HT1080 (cell line): ENCODE data around the gene ULK4. TPM values are rescaled to one million over a fixed set of nuclear protein-coding genes. Genes with fewer than 3 reads are reported as not detected.
"Not testable (repeated sequence)": the region's sequence is repeated elsewhere in the genome, so short reads cannot be mapped to it uniquely, and the experiment has no call there.

Source experiments
- DNase-seq: peaks from one replicate; pipeline ENCODE4 v3.0.0-alpha.2; 2015; ENCODE audit warnings: low read depth
- total RNA-seq: library from RNA; depleted of rRNA; stranded (reverse); fragments of >200 nt; shearing (Covaris generic); gene quantifications from 2 replicates; pipeline ENCODE4 v1.2.3, GENCODE V29; 2014

ULK4 gene
- total RNA-seq, 1 experiment from 2014 or later = 4.8 TPM

DNA sequence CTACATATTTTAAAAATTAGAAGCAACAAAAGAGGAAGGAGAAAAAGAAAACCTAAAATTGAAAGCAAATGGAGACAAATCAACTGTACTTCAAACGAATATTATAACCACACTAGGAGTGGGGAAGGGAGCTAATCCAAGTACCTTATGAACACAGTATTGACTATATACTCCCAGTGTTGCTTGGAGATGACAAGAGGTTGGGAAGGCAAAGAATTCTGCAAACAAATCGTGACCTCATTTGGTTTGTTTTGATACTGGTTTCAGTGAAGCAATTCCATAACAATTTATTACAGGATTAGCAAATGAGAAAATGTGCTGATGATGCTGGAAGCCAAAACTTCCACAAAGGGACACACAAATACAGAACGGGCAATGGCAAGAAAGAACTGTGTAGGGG is 268.1 kb downstream of the ULK4 start:
- no peak for DNase-seq

DNA sequence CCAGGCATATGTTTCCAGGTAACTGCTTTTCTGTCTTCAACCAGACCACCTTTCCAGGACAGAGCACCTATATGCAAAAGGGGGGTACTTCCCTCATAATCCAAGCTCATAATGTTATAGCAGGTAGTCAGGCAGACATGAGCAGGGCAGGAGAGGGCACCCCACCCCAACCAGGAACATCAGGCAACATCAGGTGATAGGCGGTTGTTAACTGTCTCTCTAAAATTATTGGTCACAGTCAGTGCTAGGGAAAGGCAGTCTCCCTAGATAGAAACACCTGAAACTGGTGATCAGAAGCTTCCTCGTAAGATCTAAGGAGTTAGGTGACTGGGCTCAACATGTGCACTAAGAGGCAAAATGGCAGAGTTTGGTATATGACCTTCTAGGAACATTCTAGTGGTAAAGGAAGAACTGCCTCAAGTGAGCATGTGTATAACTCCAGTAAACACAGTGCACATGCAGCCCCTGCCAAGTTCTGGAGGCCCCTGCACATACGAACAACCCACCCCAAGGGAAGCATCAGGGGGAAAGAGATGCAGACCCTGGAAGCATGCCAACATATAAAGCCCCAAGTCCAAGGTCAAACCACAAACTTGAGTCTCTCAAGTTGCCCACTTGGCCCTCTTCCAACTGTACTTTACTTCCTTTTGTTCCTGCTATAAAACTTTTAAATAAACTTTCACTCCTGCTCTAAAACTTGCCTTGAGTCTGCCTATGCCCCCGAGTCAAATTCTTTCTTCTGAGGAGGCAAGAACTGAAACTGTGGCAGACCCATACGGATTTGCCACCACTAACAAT is 270.9 kb downstream of the ULK4 start:
- DNase-seq = no peak

DNA sequence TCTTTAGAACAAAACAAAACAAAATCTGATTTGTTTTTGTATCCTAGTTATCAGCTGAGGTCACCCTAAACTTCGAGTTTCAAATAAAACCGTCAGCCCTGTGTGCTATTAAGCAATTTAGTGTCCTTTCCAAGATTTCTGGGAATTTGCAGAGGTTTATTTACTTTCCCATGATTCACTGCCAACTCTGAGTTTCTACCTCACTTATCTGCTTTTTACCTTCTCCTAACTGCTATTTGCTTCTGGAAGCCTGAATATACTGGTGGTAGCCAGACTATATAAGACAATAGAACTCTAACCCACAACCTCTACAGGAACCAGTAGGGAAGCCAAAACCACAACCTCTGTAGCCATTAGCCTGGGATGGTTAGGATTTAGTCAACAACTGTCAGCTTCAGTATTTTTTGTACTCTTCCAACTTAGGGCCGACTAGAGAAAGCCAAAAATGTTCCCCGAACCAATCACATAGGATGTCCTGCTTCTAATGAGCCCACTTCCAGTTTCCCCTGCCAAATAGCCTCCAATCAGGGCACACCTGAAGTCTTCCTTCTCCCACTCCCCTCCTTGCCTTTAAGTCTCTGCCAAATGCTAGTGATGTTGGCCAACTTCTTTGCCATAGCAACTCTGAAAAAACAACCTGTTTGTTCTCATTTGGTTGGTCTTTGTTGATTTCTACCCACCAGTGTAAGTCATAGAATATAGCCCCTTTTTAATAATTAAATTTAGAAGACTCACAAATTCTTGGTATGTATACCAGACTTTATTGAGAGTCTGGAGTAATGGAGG is 273.1 kb downstream of the ULK4 start:
- peak; percentile 17 for DNase-seq

DNA sequence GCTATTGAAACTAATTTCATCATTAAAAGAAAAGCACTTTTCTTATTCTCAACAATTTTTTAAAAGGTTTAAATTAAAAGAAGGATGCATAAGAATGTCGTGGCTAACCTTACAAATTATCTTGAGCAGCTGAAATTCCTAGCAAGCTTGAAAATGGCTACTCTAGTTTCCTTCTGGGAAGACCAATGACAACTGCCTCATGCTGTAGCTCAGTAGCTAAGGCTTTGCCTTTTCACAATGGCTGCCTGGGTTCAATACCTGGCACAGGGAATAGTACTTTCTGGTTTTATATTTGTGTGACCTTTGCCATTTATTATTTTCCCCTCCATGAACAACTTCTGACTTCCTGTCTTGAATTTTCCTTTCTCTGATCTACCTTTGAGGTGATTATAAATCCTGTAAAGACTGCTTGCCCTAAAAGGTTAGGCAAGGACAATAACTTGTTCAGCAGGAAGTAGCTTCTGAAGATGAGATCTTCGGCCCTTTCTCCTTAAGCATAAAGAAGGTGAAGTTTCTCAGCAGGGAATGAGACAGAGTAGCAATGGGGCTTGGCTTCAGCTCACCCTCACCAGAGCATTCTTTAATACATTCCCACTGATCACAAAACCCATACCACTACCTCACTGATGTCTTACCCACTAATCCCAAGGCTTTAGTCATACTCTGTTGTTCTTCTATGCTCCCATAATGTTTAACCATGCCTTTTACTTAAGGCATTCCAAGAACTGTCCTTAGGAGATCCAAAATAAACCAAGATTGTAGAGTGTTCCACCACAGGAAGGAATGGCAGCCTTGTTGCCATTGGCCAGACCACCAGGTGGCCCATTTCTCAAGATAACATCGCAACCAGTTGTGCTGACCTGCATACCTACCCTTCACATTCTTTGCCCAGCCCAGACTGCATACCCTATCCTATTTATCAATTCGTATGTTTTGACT is 276.8 kb downstream of the ULK4 start:
- no peak for DNase-seq

DNA sequence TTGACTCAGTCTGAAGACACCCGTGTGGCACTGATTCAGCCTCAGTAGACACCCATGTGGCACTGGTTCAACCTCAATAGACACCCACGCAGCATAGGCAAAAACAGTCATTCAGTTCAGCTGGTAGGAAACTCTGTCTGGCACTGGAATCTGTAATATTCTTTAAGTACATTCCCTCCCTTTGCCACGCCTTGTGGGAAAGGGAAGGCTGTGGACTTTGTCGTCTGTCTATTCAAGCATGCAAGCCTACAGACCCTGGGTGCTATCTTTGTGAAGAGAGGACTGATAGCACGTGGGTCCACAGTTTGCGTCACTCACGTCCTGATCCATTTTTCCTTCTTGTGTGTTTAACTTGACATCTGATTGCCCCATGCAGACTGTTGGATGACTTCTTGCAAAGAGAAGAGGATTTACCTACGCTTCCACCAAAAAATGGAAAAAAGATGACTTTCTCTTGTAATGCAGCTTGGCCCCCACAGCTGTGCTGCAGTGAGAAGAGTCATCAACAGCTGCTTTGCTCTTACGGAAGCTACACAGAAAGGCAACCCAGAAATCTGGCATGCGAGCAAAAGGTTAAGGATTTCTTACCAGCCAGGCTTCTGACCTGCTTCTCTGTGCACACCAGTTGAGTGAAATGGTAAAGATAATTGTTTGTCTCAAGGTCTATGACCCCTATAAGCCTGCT is 278.1 kb downstream of the ULK4 start:
- DNase-seq = no peak

DNA sequence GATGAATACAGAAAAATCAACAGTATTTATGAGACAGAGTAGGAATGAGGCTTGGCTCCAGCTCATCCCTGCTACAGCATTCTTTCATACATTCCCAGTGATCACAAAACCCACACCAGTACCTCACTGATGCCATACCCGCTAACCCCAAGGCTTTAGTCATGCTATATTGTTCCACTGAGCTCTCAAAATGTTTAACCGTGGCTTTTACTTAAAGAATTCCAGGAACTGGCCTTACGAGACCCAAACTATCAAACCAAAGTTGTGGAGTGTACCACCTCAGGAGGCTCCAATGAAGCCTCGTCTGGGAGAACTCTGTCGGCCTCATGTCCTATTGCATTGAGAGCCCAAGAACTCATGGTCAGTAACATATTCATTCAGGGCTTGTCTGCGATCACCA is 278.9 kb downstream of the ULK4 start:
- peak; percentile 40 for DNase-seq

DNA sequence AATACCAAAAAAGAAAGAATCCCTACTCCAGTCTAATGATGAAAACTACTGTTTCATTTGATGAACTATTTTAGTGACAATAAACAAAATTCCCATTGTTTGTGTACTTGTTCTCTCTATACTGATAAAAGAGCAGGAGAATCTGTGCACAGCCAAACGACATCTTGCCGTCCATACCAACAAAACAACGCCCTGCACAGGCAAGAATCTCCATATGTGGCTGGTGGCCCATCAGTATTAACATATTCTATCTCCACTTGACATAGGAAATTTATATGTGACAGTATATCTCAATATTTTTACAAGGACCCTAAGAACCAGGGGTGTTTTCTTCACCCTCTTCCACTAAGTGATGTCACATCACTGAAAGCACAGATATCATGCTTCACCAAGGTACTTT is 279.5 kb downstream of the ULK4 start:
- no peak for DNase-seq

DNA sequence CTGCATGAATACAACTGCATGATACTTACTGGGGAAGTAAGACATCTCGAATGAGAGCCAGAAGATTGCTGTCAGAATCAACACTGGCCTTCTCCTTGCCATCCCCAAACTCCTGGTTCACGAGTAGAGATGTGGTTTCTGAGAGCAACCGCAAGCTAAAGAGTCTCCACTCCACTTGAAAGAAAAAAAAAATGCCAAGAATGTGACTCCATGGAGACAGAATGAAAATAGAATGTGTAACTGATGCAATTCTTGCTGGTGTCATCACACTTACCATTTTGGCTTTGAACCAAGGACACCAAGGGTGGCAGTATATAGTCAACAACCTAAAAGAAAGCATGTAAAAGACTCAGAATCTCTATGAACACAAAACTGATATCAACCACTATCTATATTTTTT is 280.4 kb downstream of the ULK4 start:
- DNase-seq = peak; percentile 91

DNA sequence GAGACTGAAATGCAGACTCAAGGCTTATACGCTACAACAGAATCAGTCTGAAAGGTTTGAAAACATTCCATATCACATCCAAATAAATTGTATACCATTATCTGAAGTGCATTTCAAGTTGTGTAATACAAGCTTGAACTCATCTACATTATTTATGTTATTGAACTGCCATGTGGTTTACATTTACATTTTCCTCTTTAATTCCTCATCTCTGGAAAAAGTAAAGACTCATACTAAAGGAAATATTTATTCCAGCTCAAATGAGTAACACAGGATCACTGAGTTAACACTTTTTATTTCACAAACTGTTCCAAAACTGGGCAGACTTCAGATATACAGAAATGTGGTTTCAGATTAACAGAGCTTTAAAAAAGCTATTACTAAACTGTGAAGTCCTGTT is 282.5 kb downstream of the ULK4 start:
- DNase-seq = no peak

DNA sequence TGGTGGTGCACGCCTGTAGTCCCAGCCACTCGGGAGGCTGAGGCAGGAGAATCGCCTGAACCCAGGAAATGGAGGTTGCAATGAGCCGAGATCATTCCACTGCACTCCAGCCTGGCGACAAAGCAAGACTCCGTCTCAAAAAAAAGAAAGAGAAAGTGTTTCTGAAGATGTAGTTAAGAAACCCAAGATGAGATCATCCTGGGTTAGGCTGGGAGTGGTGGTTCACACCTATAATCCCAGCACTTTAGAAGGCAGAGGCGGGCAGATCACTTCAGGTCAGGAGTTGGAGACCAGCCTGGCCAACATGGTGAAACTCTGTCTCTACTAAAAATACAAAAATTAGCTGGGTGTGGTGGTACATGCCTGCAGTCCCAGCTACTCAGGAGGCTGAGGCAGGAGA is 286.8 kb downstream of the ULK4 start:
- not testable (repeated sequence) for DNase-seq

DNA sequence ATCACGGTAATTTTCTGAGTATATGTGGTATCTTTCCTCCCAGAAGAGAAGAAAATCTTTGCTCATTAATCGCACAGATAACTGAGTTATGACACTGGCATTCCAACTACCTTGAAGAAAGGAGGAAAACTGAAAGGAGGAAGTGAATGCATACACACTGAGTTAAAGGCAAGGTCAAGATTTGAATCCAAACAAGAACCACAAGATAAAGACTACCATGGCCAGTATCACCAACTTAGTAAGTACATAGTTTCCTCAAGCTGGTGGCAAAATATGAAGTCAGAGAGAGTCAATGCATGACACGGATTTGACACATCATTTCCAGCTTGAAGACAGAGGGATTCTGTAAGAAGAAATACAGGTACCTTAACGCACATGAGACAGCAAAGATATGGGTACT is 287.5 kb downstream of the ULK4 start:
- DNase-seq = no peak

DNA sequence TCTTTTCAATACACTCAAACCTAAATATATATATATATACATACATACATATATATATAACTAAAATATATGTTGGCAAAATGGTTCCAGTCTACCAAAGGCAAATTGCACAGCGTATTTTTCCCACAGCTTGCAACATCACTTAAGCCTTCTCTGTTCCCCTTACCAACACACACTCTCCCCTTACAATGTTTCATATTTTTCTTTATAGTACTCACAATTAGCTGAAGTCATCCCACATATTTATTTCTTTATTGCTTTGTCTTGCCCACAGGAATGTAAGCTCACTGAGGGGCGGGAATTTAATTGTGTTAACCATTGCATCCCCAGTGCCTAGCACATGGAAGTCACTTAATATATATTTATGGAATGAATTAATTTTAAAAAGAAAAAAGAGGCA is 288.3 kb downstream of the ULK4 start:
- DNase-seq = no peak

DNA sequence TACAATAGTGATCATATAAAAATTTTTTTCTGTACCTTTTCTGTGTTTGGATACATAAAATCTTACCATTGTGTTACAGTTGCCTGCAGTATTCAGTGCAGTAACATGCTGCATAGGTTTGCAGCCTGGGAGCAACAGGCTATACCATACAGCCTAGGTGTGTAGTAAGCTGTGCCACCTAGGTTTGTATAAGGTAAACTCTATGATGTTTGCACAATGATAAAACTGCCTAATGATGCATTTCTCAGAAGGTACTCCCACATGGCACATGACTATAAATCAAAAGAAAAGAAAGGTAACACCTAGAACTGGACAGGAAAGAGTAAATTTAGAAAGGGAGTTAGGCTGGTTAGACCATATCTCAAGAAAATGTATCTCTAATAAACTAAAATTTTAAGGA is 293.5 kb downstream of the ULK4 start:
- DNase-seq = no peak

DNA sequence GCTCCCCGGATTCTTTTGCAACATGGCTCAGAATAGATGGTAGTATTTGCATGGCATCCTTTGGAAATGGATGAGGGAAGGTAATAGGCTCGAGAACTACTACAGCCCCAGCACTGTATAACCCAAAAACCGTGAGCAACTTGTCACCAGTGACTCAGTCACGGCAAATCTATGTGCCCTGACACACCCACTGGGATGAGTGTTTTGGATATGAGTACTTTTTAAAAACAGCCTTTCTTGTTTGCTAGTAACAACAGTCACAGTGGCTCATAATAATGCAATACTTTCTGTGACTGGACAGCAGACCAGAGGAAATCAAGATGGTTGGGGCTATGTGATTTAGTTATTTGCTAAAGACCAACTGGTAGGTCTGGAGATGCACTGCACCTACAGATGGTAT is 299.6 kb downstream of the ULK4 start:
- peak; percentile 43 for DNase-seq

DNA sequence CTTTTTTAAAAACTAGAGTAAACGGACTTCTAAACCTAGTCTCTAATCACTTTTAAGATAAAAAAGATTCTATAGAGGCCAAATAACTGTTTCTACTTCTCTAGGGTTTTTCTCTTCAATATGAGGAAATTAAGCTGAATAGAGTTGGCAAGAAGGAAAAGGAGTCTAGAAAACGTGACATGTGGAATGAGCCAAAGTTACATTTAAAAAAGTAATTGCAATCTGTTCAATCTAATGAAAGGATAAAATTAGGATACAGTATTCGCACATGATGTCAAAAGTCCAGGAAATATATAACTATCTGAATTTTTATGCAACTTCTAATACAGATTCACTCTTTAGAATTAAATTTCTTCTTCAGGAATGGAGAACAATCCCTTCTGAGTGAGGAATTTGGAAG is 300.1 kb downstream of the ULK4 start:
- DNase-seq = no peak

DNA sequence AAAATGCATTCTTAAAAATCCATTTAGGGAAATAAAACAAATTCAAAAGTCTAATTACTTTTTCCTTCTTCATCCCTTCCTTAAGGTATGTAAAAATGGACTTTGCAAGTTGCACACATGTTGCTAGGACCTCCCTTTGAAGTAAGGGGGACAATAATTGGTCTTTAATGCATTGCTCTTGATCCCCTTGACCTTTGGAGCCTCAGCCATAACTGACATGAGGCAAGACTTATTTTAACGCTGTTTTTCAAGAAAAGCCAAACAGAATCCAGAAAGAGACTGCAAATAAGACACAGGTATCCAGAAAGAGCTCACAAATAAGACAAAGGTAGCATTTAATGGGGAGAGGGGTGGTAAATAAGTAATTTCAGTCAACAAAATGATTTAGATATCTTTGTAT is 301.4 kb downstream of the ULK4 start:
- no peak for DNase-seq

DNA sequence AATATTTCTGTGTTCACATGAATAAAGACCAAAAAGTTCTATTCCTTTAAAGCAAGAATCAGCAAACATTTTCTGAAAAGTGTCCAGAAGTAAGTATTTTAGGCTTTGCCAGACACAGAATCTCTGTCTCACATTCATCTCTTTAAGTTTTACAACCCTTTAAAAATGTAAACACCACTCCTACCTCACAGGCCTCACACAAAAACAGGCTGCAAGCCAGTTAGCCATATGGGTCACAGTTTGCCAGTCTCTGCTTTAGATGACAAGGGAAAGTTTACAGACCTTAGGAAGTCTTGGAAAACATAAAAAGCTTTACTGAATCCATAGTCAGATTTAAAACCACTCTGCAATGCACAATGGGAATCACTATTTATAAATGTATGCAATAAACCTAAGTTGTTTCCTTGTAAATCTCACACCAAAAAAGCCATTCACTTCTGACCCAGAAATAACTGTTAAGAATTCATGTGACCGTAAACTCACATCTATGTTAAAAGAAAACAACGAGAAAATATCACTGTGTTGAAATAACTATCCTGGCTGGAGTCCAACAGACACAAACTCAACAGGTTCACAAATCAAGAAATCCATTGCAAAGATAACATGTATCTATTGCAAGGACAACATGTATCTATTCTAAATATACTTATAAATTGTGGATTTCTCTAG is 308.2 kb downstream of the ULK4 start:
- DNase-seq = no peak

DNA sequence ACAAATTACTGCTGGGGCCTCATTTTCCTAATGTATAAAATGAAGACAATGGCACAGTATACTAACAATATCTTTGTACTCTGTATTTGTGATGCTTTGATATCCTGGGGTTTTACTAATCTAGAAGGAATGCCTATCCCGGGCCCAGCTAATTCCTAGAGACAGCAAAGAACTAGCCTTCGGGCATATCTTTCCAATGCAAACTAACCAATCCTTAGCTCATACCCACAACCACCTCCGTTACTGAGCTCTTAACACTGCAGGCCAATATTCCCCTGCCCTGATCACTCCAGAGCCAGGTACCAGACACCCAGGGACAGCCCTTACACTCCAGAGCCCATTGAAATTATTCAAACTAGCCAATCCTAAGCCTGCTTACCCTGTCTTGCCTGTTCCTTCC is 309.0 kb downstream of the ULK4 start:
- peak; percentile 19 for DNase-seq

DNA sequence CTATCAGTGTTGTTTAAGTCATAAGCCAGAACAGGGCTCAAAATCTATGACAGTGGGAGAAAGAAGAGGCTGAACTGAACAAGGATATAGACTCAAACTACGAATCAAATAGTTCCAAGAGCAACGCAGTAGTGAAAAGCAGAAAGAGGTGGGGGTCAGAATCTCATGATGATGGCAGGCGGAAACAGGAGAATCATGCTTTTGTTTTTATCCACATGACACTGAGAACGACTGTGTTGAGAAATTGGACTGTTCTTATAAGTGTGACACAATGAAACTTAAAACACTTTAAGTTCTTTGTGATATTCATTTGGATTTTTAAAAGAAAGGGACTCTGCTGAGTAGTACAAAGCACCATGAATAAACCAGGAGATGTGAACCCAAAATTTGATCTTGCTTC is 309.4 kb downstream of the ULK4 start:
- DNase-seq = no peak

DNA sequence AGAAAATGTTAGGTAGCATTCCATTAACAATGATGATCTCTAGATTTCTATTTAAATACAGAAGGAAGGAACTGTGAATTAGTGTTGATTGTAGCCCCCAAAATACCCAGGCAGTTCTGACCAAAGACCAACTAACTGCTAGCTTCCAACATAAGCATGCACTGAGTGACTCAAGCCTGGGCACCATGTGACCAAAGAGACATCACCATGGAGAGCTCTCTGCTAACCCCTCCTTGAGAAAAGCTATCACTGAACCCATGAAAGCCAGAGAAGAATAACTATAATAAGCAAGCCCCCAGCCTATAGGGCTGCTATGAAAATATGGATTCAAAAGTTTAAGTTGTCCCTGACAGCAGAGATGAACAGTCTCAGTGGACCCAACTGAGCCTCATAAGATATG is 310.2 kb downstream of the ULK4 start:
- DNase-seq = no peak

DNA sequence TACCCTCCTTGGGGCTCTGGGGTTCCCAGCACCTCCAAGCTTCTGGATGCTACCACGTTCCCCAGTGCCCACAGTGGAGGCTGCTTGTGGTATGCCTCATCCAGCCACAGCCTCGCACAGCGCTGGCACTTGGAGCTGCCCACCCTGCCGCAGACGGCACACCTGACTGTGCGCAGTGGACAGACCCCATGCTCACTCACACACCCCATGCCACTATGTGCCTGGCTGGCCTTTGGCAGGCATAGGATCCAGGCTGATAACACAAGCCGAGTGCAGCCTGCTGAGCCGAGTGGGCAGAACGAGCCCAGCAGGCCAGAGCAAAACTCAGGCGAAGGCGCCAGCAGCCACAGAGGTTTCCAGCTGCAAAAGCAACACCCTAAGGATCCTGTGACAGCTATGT is 311.5 kb downstream of the ULK4 start:
- no peak for DNase-seq
